Skeletal muscle satellite cell (primary cell): ENCODE results near the gene SEMA3D.

Experiments used
- H3K27me3 ChIP-seq: 2 replicates; pipeline ENCODE4 v1.7.0; 2013; ENCODE audit warnings: low read length; ENCODE audit not compliant: control insufficient read depth, insufficient read depth
- H3K36me3 ChIP-seq: 2 replicates; pipeline ENCODE4 v1.7.0; 2013; ENCODE audit warnings: mild to moderate bottlenecking, control low read depth, low read length; ENCODE audit not compliant: insufficient read depth
- H3K4me1 ChIP-seq: 2 replicates; pipeline ENCODE4 v1.7.0; 2013; ENCODE audit warnings: low read length; ENCODE audit not compliant: control insufficient read depth, insufficient read depth
- H3K4me2 ChIP-seq: 2 replicates; pipeline ENCODE4 v1.7.0; 2013; ENCODE audit warnings: mild to moderate bottlenecking, low read length
- H3K4me3 ChIP-seq: 2 replicates; pipeline ENCODE4 v1.7.0; 2013; ENCODE audit warnings: low read length
- H3K9ac ChIP-seq: 2 replicates; pipeline ENCODE4 v1.7.0; 2013; ENCODE audit warnings: mild to moderate bottlenecking, low read depth, low read length, moderate library complexity
- H3K9me3 ChIP-seq: replicated peaks from 2 replicates; pipeline ENCODE4 v1.7.0; 2013; ENCODE audit warnings: mild to moderate bottlenecking, control low read depth, low read length

SEMA3D gene

DNA sequence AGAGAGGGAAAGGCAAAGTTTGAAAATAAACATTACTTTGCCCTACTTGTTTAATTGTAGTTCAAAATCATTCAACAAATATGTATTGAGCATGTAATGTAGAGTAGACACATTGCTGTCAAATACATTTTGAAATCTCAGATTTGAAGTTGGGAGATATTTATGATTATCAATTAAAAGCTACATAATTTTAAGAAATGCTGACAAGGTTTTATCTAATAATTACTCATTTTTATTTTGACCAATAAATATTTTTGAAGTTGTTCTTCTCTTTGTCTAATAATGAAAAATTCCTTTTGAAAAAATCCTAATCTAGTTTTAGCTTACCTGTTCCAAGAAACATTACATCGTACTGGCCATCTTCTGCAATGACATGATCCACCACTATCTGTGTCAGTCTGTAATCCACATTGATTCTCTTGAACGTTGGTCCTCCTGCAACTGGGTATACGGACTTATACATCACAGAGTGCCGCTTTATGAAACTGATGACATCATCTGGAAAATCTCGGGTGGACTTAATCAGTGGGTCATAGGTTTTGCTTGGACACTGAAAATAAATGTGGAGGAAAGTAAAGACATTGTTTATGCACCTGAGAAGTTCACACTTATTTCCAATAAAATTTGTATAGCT, 164.7 kb downstream of the SEMA3D start:
- Histone ChIP-seq H3K4me1 (no peaks in the 10 kb centered on the region), H3K9ac (no peak overlapping the region), H3K4me3 (no peak overlapping the region), H3K9me3 (no peaks in the 10 kb centered on the region), H3K36me3 (no peaks in the 10 kb centered on the region), H3K27me3 (no peaks in the 10 kb centered on the region), H3K4me2 (no peak overlapping the region)

DNA sequence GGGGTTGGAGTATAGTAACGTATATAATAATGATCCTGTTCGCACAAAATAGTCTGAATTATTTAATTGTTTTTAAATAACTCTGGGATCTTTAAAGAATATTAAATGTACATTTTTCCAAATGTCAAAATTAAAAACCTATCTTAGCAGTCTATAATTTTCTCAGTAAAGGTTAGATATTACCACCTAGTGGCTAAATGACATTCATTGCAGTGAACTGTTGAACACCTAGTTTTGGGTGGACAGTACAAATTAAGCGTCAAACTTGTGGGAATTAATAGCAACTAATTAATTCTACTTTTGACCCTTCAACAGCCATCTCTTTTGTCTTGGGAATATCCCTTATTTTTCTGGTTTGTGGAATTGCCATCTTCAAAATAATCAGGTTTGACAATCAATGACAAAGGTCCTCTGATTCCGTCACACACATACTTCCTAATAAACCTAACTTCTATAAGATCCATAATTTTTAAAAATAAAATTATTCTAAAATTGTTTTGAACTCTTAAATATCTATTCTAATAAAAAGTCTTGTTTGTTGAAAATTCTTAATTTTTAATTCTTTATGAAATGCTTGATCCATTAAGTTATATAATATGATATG, 165.7 kb downstream of the SEMA3D start:
- Histone ChIP-seq H3K27me3 (no peaks in the 10 kb centered on the region), H3K9ac (no peak overlapping the region), H3K4me3 (no peak overlapping the region), H3K4me1 (no peaks in the 10 kb centered on the region), H3K4me2 (no peak overlapping the region), H3K9me3 (no peaks in the 10 kb centered on the region), H3K36me3 (no peaks in the 10 kb centered on the region)

DNA sequence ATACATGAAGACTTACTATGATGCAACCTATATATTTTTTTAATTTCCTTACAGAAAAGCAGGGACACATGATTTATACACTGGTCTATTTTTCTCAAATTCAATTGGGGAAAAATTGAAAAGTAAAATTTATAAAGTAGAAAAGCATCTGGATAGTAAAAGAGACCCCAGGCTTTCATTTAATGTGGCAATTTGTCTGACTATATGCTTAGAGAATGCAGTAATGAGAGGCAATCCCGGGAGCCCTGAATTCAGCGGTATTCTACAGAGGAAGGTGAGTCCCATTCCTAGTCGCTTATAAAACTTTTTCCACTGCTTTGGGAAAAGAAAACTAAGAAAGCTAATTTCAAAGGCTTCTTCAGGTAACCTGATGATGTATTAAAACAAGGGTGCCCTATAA, 167.1 kb downstream of the SEMA3D start:
- no peaks in the 10 kb centered on the region for H3K27me3 ChIP-seq
- no peak overlapping the region for H3K4me3 ChIP-seq
- no peaks in the 10 kb centered on the region for H3K4me1 ChIP-seq
- no peak overlapping the region for H3K4me2 ChIP-seq
- H3K9me3 ChIP-seq: no peaks in the 10 kb centered on the region
- no peaks in the 10 kb centered on the region for H3K36me3 ChIP-seq
- no peak overlapping the region for H3K9ac ChIP-seq

DNA sequence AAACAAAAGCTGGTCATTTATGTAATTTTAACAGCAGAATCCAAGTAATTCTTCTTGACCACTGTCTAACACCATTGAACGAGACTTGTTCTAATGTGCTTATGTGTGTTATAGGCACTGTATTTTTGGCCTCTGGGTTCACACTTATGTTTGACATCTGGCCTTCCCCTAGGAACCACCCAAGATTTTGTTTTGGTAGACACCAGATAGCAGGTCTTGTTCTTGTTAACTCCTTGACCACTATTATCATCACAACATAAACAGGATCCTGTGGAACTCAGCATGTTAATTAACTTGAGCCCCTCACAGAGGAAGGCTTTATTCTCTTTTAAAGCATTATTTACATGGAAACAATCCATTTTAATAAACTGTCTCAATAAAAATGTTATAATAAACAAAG, 167.7 kb downstream of the SEMA3D start:
- Histone ChIP-seq H3K36me3 (no peaks in the 10 kb centered on the region), H3K4me2 (no peak overlapping the region), H3K27me3 (no peaks in the 10 kb centered on the region), H3K4me3 (no peak overlapping the region), H3K9me3 (no peaks in the 10 kb centered on the region), H3K4me1 (no peaks in the 10 kb centered on the region), H3K9ac (no peak overlapping the region)

DNA sequence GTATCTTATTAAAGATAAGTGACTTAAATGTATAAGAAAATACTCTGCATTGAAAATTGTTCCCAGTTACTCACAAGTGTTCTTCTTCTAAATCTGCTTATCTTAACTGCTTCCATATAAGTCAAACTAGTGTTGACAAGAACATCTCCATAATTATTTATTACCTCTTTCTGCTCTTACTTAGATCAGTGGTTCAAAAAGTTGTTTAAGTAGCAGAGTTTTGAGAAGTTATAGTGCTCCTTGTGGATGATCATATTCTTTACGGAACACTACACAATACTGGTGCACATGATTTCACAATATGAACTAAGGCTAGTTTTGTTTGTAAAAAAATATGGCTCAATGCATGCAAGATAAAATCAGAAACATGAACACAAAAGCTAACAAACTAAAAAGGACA, 168.4 kb downstream of the SEMA3D start:
- Histone ChIP-seq H3K27me3 (no peaks in the 10 kb centered on the region), H3K9me3 (no peaks in the 10 kb centered on the region), H3K36me3 (no peaks in the 10 kb centered on the region), H3K9ac (no peak overlapping the region), H3K4me3 (no peak overlapping the region), H3K4me1 (no peaks in the 10 kb centered on the region), H3K4me2 (no peak overlapping the region)

DNA sequence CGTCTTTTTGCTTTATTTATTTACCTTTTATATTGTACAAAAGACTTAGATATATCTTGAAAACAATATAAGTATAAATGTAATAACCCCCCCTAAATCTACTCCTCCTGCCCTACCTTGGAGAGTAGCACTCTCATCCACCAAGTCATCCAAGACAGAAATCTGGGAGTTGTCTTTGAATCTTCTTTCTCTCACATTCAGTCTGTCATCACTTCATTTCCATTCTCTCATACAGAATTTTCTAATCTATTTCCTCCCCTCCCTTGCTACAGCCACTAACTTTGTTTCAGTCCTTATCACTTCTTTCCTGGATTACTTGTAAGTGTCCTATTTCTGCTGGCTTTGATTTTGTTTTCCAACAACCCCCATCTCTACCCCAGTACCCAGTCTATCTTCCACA, 170.6 kb downstream of the SEMA3D start:
- Histone ChIP-seq H3K36me3 (no peaks in the 10 kb centered on the region), H3K4me1 (no peaks in the 10 kb centered on the region), H3K27me3 (no peaks in the 10 kb centered on the region), H3K9ac (no peak overlapping the region), H3K4me2 (no peak overlapping the region), H3K9me3 (no peaks in the 10 kb centered on the region), H3K4me3 (no peak overlapping the region)

DNA sequence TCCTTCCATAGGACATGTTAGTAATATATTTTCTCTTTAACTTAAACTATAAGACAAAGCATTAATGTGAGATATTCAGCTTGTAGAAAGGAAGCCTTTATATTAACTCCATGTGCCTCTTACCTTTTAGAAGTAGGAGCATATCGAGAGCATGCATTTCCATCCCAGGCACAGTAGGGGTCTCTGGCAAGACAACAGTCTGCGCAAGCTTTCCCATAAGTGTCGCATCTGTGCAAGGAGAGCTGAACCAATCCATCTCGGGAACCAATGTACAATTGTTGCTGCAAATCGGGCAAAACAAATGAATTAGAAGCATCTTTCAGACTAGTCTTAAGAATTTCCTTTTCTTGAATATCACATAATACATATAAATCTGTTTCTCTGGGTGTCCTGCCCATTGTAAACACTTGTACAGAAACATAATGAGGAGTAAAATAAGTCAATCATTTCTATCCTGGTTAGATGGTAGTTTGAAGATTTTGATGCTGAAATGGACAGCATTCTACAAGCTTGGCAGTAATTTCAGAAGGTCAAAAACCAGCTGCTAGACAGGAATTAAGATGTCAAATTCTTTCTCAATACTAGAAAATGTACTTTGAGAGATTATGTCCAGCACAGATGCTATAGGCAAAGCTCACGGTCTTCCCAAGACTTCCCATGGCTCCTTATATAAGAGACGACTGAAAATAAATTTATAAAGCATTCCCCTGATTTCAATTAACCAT, 171.8 kb downstream of the SEMA3D start:
- Histone ChIP-seq H3K9ac (no peak overlapping the region), H3K27me3 (no peaks in the 10 kb centered on the region), H3K4me1 (no peaks in the 10 kb centered on the region), H3K4me2 (no peak overlapping the region), H3K36me3 (no peaks in the 10 kb centered on the region), H3K4me3 (no peak overlapping the region), H3K9me3 (no peaks in the 10 kb centered on the region)

DNA sequence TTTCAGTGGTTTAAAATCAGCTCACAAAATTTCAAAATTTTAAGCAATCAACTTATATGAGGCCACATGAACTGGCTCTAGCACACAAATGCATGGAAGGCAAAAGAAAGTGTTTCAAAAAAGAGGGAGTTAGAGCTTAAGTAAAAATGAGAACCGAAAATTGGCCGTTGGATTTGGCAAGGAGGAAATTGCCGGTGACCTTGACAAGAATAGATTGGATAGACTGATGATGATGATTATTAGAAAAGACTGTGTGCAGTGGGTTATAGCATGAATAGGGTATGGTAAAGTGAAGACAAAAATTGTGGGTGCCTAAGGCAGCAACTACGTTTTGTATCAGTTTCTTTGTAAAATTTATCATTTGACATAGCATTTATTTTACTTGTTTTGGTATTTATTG, 175.7 kb downstream of the SEMA3D start:
- Histone ChIP-seq H3K4me2 (no peak overlapping the region), H3K27me3 (no peaks in the 10 kb centered on the region), H3K4me3 (no peak overlapping the region), H3K4me1 (no peaks in the 10 kb centered on the region), H3K9me3 (no peaks in the 10 kb centered on the region), H3K36me3 (no peaks in the 10 kb centered on the region), H3K9ac (no peak overlapping the region)

DNA sequence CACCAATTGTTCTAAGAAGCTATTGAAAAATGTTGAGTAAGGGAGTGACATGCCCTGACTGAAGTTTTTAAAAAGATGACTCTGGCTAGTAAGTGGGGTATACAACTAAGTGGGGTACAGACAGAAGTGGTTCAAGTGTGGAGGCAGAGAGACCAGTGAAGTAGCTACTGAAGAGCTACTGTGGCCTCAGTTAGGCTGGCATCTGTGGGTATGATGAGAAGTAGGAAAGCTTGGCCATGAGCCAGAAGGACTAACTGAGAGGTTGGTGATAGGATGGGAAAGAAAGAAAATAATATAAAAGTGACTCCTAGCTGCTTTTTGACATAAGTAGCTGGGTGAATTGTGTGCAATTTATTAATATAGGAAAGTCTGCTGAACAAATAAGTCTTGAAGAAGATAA, 176.6 kb downstream of the SEMA3D start:
- H3K4me2 ChIP-seq: no peak overlapping the region
- no peak overlapping the region for H3K4me3 ChIP-seq
- H3K9ac ChIP-seq: no peak overlapping the region
- no peaks in the 10 kb centered on the region for H3K36me3 ChIP-seq
- H3K9me3 ChIP-seq: no peaks in the 10 kb centered on the region
- no peaks in the 10 kb centered on the region for H3K4me1 ChIP-seq
- H3K27me3 ChIP-seq: no peaks in the 10 kb centered on the region

DNA sequence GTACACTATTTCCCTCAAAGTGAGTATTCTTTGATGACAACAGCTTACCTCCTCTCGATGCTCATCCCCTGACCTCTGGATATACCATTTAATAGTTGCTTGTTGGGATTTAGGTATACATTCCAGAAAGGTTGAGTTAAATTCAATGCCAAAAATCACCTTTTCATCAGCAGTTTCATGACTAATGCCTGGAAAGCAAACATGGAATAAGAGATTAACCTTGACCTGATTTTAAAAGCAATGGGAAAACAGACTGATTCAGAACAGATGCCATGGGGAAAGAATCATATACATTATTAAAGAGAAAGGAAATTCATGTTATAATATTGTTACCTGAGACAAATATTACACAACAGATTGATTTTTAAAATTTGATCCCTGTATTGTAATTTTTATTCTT, 180.1 kb downstream of the SEMA3D start:
- Histone ChIP-seq H3K27me3 (no peaks in the 10 kb centered on the region), H3K4me1 (no peaks in the 10 kb centered on the region), H3K4me2 (no peak overlapping the region), H3K9me3 (no peaks in the 10 kb centered on the region), H3K4me3 (no peak overlapping the region), H3K36me3 (no peaks in the 10 kb centered on the region), H3K9ac (no peak overlapping the region)

DNA sequence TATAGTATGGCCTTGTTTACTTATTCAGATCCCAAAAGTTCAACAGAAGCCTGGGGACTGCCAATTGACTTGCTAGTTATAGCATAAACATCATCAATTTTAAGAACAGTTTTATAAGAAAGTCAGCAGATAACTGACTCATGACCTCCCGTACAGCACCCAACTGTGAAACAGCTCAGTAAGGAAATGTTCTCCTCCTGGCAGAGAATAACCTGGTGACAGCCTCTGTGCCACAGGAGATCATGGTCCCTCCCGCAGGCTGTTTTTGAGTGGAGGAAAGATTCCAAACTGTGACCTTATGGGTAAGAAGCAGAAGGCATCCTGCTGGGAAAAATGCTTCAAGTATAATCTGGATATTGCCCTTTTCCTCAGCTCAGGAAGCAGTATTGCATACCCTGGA, 182.5 kb downstream of the SEMA3D start:
- Histone ChIP-seq H3K4me2 (no peak overlapping the region), H3K27me3 (no peaks in the 10 kb centered on the region), H3K4me1 (no peaks in the 10 kb centered on the region), H3K9me3 (no peaks in the 10 kb centered on the region), H3K9ac (no peak overlapping the region), H3K4me3 (no peak overlapping the region), H3K36me3 (no peaks in the 10 kb centered on the region)
